HEK293T (cell line): ENCODE measurements around the gene ALOX5.

ENCODE experiments used
- LEF1 ChIP-seq: fragments of 450-650 bp; IDR thresholded peaks from 2 replicates; pipeline ENCODE4 v1.6.1; 2017; ENCODE audit warnings: mild to moderate bottlenecking, borderline replicate concordance
- NFRKB ChIP-seq: fragments of 450-650 bp; IDR thresholded peaks from 2 replicates; pipeline ENCODE4 v1.6.1; 2016; ENCODE audit warnings: mild to moderate bottlenecking, moderate library complexity
- PKNOX1 ChIP-seq: fragments of 450-650 bp; IDR thresholded peaks from 2 replicates; pipeline ENCODE4 v1.6.1; 2016
- SP1 ChIP-seq: fragments of 450-650 bp; IDR thresholded peaks from 2 replicates; pipeline ENCODE4 v1.6.1; 2017
- SUZ12 ChIP-seq: fragments of 450-650 bp; IDR thresholded peaks from 2 replicates; pipeline ENCODE4 v1.6.1; 2016; ENCODE audit warnings: mild to moderate bottlenecking

GRCh38 chr10:45421221-45422097, 47.4 kb downstream of the ALOX5 start:
- TF ChIP-seq SUZ12 (no peak), SP1 (no peak), PKNOX1 (no peak), NFRKB (no peak), LEF1 (no peak)
